Subcutaneous abdominal adipose tissue (tissue), 5 donors: ENCODE measurements around the gene PPP1R26.

ENCODE experiments used
- H3K27ac ChIP-seq: one replicate; pipeline ENCODE4 v1.7.0; 2013; ENCODE audit warnings: low read depth, mild to moderate bottlenecking, inconsistent platforms, low read length, moderate library complexity
- H3K27me3 ChIP-seq, 5 donors: one replicate each; pipeline ENCODE4 v1.7.0; 2013; ENCODE audit warnings: low read length in 5 of 5, inconsistent platforms in 1 of 5; ENCODE audit not compliant: control insufficient read depth in 5 of 5, insufficient read depth in 4 of 5
- H3K36me3 ChIP-seq, 5 donors: one replicate each; pipeline ENCODE4 v1.7.0; 2013; ENCODE audit warnings: low read length in 5 of 5; ENCODE audit not compliant: control insufficient read depth in 5 of 5, insufficient read depth in 5 of 5
- H3K4me1 ChIP-seq, 5 donors: one replicate each; pipeline ENCODE4 v1.7.0; 2013; ENCODE audit warnings: low read length in 5 of 5, mild to moderate bottlenecking in 3 of 5, moderate library complexity in 1 of 5; ENCODE audit not compliant: control insufficient read depth in 5 of 5, insufficient read depth in 5 of 5
- H3K4me3 ChIP-seq, 5 donors: one replicate each; pipeline ENCODE4 v1.7.0; 2013; ENCODE audit warnings: low read length in 5 of 5, low read depth in 1 of 5
- H3K9ac ChIP-seq, 5 donors: one replicate each; pipeline ENCODE4 v1.7.0; 2013; ENCODE audit warnings: low read length in 5 of 5, mild to moderate bottlenecking in 4 of 5, moderate library complexity in 3 of 5
- H3K9me3 ChIP-seq, 5 donors: one replicate each; pipeline ENCODE4 v1.7.0; 2013; ENCODE audit warnings: low read length in 5 of 5; ENCODE audit not compliant: control insufficient read depth in 5 of 5
- donor health status: healthy.
- donor health status: healthy.
- donor health status: healthy.
- donor health status: healthy.
- donor health status: healthy.

PPP1R26 gene

DNA sequence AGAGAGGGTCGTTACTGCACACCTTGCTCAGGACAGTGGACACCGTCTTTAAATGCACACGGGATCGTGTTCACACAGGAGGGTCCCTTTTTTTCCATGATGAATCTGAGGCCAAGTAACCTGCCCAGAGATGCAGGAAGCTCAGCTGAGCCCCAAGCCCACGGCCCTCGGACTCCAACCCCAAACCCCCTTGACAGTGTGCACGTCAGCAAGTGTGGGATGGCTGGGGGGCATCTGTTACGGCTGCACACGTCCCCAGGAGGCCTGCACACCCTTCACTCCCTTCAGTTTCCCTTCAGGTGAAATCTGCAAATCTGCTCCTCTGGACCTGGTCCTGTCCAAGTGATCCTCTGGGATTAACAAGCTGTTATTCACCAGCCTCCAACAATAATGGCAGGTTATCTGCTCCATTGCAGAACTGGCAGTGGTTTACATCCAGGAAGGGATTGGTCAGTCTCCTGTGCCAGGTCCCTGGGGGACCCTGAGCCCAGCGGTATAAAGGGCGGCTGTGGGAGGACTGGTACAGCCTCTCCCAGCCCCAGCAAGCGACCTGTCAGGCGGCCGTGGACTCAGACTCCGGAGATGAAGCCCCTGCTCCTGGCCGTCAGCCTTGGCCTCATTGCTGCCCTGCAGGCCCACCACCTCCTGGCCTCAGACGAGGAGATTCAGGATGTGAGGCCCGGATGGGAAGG, 41.5 kb downstream of the PPP1R26 start, which contains the start of gene LCN1:
Gene LCN1, plus strand, starts transcription at position 525 of the 692 bp plus-strand sequence. Its CDS starts 58 bp downstream, at position 583.
- no peaks in the 10 kb centered on the region for H3K4me1 ChIP-seq
- no peaks in the 10 kb centered on the region for H3K9me3 ChIP-seq
- H3K4me3 ChIP-seq = no peak within 1 kb of the TSS
- H3K9ac ChIP-seq = no peak within 1 kb of the TSS
- H3K27ac ChIP-seq = no peak within 1 kb of the TSS
- peaks cover 15 to 36% (median 33%) of the 10 kb centered on the region in 5 donors for H3K27me3 ChIP-seq
- no peaks in the 10 kb centered on the region for H3K36me3 ChIP-seq

DNA sequence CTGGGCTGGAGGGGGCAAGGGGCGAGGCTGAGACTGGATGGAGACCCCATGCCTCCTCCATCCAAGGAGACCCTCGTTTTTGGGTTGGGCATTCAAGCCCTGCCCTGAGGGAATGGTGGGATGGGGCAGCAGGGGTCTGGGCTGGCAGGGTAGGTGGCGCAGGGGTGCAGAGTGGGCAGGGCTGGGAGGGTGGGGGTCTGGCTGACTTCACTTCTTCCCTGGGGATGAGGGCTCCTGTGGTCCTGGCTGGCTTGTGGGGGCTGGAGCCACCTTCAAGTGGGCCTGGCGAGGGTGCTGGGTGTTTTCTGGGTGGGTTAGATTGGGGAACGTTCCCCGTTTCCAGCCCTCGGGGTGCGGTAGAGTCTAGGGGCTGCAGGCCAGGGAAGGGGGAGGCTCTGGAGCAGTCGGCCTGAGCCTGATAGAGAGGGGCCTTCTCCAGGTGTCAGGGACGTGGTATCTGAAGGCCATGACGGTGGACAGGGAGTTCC, 42.1 kb downstream of the PPP1R26 start:
- Histone ChIP-seq H3K27ac (no peak overlapping the region), H3K4me3 (no peak overlapping the region), H3K9me3 (no peaks in the 10 kb centered on the region), H3K9ac (no peak overlapping the region), H3K4me1 (no peaks in the 10 kb centered on the region), H3K36me3 (no peaks in the 10 kb centered on the region), H3K27me3 (peaks cover 17 to 38% (median 32%) of the 10 kb centered on the region in 5 donors)

DNA sequence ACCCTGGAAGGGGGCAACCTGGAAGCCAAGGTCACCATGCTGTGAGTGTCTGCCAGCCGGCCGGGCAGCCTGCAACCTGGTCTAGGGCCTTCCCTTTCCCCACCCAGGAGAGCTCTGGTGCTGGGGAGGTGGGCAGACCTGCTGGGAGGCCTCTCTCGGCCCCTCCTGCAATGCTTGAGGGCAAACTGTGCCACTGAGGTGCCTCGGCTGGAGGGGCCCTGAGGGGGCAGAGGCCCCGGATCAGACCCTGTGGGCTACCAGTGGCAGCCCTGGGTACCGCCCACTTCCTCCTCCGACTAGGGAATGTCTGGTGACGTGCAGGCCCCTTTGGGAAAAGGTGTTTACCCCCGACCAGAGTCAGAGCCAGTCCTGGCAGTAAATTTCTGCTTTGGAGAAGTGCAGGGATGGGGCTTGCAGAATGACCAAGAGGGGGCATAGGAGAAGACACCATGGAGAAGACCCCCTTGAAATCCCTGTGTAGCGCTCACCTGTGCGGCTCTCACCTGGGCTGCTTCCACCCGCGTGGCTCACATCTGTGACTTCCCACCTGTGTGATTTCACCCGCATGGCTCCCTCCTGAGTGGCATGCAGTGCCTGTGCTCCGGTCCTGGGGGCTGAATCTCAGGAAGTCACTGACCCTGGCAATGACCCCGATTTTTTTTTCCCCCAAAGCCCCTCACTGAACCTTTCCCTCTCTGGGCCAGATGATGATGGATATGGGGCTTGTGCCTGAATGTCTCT, 42.7 kb downstream of the PPP1R26 start:
- H3K4me3 ChIP-seq = no peak overlapping the region
- no peaks in the 10 kb centered on the region for H3K4me1 ChIP-seq
- H3K27me3 ChIP-seq = peaks cover 21 to 42% (median 36%) of the 10 kb centered on the region in 5 donors
- no peak overlapping the region for H3K27ac ChIP-seq
- H3K9me3 ChIP-seq = no peaks in the 10 kb centered on the region
- no peak overlapping the region for H3K9ac ChIP-seq
- no peaks in the 10 kb centered on the region for H3K36me3 ChIP-seq

DNA sequence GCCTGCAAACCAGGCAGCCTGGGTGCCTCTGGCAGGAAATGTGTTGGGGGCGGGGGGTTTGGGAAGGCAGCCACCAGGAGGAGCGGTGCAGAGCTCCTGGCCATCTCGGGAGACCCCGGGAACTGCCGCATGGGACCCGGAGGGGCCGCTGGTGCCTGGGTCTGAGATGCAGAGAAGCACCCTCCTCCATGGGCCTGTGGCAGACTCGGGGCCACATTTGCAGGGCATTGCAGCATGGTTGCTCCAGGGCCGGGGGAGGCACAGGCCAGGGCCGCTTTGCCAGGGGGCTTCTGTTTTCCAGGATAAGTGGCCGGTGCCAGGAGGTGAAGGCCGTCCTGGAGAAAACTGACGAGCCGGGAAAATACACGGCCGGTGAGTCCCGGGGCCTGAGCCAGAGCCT, 43.3 kb downstream of the PPP1R26 start:
- Histone ChIP-seq H3K27ac (no peak overlapping the region), H3K27me3 (peaks cover 21 to 42% (median 36%) of the 10 kb centered on the region in 5 donors), H3K36me3 (no peaks in the 10 kb centered on the region), H3K4me3 (no peak overlapping the region), H3K4me1 (no peaks in the 10 kb centered on the region), H3K9me3 (no peaks in the 10 kb centered on the region), H3K9ac (no peak overlapping the region)

DNA sequence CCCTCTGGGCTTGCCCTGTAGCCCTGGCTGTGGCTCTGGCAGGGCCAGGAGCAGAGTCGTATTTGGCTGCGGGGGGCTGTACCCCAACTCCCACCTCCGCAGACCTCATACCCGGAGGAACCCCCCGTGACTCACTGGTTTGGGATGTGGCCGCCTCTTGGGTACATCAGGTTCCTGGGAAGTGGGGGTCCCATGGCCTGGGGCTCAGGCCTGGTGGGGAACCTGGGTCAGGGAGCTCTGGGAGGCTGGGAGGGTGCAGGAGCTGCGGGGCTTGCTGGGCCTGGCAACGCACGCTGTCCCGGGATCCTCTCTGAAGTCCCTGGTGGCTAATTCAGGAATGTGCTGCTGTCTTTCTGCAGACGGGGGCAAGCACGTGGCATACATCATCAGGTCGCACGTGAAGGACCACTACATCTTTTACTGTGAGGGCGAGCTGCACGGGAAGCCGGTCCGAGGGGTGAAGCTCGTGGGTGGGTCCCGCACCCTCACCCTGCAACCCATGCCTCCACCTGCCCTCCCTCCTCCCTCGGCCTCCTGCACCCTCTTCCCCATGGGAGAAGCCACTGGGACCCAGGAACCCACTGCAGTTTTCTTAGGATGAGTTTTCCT, 44.0 kb downstream of the PPP1R26 start:
- H3K27me3 ChIP-seq = peaks cover 23 to 42% (median 36%) of the 10 kb centered on the region in 5 donors
- H3K9me3 ChIP-seq = no peaks in the 10 kb centered on the region
- no peaks in the 10 kb centered on the region for H3K4me1 ChIP-seq
- H3K4me3 ChIP-seq = no peak overlapping the region
- H3K27ac ChIP-seq = no peak overlapping the region
- no peak overlapping the region for H3K9ac ChIP-seq
- H3K36me3 ChIP-seq = no peaks in the 10 kb centered on the region

DNA sequence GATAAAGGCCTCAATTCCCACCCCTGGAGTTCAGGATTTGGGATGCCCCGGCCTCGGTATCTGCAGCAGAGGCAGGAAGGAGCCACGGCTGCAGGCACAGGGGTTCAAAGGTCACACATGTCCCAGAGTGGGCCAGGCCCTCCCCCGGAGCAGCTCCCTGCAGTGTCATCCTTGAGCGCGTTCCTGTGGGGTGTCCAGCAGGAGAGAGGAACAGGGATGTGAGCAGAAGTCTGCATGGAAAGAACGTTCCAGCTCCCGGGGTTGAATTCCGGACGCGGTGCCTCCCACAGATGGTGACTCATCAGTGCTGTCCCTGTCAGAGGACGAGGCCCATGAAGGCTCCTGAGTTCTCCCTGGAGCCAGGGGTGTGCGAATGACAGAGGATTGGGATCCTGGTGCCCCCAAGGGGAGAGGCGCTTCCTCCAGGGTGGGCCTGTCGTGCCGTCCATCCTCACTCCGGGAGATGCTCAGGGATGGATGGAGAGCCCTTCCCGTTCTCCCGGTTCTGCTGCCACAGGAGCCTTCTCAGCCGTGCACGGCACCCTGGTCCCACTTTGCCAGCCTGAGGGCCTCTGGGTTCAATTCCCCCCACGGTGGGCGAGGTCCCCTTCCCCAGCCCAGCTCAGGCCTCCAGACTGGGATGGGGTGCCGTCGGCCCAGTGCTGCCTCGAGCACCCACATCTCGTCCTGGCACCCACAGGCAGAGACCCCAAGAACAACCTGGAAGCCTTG, 44.7 kb downstream of the PPP1R26 start:
- Histone ChIP-seq H3K27ac (no peak overlapping the region), H3K36me3 (no peaks in the 10 kb centered on the region), H3K4me3 (no peak overlapping the region), H3K27me3 (peaks cover 23 to 42% (median 36%) of the 10 kb centered on the region in 5 donors), H3K9ac (no peak overlapping the region), H3K9me3 (no peaks in the 10 kb centered on the region), H3K4me1 (no peaks in the 10 kb centered on the region)

DNA sequence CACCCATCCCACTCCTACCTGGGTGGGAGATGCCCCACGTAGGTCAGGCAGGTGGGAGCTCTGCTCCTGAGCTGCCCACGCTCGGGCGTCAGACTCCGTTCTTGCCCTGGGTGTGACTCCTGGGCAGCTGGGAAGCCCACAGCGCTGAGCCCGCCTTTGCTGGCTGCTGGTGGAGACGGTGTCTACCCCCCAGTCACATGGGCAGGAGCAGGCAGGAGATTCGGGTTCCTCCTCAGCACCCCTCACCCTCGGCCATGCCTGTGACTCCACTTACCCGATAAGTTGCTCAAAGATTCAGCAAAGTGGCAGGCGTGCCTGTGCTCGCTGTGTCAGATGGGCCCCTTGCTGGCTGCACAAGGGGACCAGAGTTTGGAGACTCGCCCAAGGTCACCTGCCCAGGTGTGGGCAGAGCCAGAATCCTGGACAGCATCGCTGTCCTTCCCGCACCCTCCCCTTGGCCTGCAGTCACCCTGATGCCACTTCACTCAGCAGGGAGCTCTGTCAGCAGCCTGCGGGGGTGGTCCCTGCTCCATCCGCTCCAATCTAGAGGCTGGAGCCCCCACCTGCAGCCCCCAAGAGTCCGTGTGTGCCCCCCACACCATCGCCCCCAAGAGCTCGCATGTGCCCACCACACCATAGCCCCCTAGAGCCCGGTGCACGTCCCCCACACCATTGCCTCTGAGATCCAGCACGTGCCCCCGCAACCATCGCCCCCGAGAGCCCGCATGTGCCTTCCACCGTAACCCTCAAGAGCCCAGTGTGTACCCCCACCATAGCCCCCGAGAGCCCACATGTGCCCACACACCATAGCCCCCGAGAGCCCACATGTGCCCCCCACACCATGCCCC, 45.9 kb downstream of the PPP1R26 start:
- no peak overlapping the region for H3K27ac ChIP-seq
- no peak overlapping the region for H3K4me3 ChIP-seq
- no peaks in the 10 kb centered on the region for H3K4me1 ChIP-seq
- H3K9ac ChIP-seq = no peak overlapping the region
- H3K36me3 ChIP-seq = no peaks in the 10 kb centered on the region
- peaks cover 24 to 43% (median 36%) of the 10 kb centered on the region in 5 donors for H3K27me3 ChIP-seq
- H3K9me3 ChIP-seq = peaks cover 0 to 3% (median 0%) of the 10 kb centered on the region in 5 donors

DNA sequence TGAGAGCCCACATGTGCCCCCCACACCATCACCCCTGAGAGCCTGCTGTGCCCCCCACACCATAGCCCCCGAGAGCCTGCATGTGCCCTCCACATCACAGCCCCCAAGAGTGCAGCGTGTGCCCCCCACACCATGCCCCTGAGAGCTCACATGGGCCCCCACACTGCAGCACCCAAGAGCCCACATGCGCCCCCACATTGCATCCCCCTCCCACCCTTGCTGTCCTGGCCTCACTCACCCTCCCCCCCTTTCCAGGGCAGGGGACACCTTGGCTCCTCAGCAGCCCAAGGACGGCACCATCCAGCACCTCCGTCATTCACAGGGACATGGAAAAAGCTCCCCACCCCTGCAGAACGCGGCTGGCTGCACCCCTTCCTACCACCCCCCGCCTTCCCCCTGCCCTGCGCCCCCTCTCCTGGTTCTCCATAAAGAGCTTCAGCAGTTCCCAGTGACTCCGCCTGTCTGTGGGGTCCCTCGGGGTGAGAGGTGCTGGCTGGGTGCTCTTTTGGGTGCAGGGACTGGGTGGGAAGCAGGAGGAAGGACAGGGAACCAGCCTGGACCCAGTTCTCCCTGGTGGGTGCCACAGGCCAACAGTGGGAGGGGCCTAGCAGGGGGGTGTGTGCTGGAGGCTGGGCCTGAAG, 46.6 kb downstream of the PPP1R26 start:
- H3K27me3 ChIP-seq = peaks cover 26 to 47% (median 33%) of the 10 kb centered on the region in 5 donors

More for the DNA sequence above, 46.6 kb downstream of the PPP1R26 start:
- H3K4me3 ChIP-seq = no peak overlapping the region
- no peak overlapping the region for H3K9ac ChIP-seq
- peaks cover 0 to 7% (median 0%) of the 10 kb centered on the region in 5 donors for H3K9me3 ChIP-seq
- H3K36me3 ChIP-seq = no peaks in the 10 kb centered on the region
- no peaks in the 10 kb centered on the region for H3K4me1 ChIP-seq
- no peak overlapping the region for H3K27ac ChIP-seq
